GM23248 (cell line): ENCODE data around the gene STAT6. TPM values are rescaled to one million over a fixed set of nuclear protein-coding genes. Genes with fewer than 3 reads are reported as not detected.

Source experiments
- DNase-seq: peaks from one replicate; pipeline ENCODE4 v3.0.0-alpha.2; 2015
- H2AFZ ChIP-seq: fragments of 200-600 bp; sonication (generic); 2 replicates; pipeline ENCODE4 v1.6.1; 2016; ENCODE audit warnings: antibody characterized with exemption
- H3F3A ChIP-seq: fragments of 200-600 bp; sonication (generic); 2 replicates; pipeline ENCODE4 v1.6.1; 2016; ENCODE audit warnings: mild to moderate bottlenecking, antibody characterized with exemption, mixed run types; ENCODE audit not compliant: insufficient read depth
- H3K27ac ChIP-seq: fragments of 200-600 bp; sonication (generic); 2 replicates; pipeline ENCODE4 v1.5.1; 2016; ENCODE audit warnings: mild to moderate bottlenecking
- H3K27me3 ChIP-seq: fragments of 200-600 bp; sonication (generic); replicated peaks from 2 replicates; pipeline ENCODE4 v1.6.1; 2016; ENCODE audit warnings: mild to moderate bottlenecking; ENCODE audit not compliant: insufficient read depth
- H3K36me3 ChIP-seq: fragments of 200-600 bp; sonication (generic); 2 replicates; pipeline ENCODE4 v1.6.1; 2016; ENCODE audit warnings: low read depth, mild to moderate bottlenecking
- H3K4me1 ChIP-seq: fragments of 200-600 bp; sonication (generic); 2 replicates; pipeline ENCODE4 v1.6.1; 2016; ENCODE audit warnings: mild to moderate bottlenecking; ENCODE audit not compliant: insufficient read depth
- H3K4me2 ChIP-seq: fragments of 200-600 bp; sonication (generic); one replicate; pipeline ENCODE4 v1.6.1; 2016; ENCODE audit warnings: mild to moderate bottlenecking; ENCODE audit not compliant: unreplicated experiment
- H3K4me3 ChIP-seq: fragments of 200-600 bp; sonication (generic); 2 replicates; pipeline ENCODE4 v1.5.1; 2016; ENCODE audit warnings: mild to moderate bottlenecking
- H3K79me2 ChIP-seq: fragments of 200-600 bp; sonication (generic); 2 replicates; pipeline ENCODE4 v1.6.1; 2016; ENCODE audit warnings: mild to moderate bottlenecking; ENCODE audit not compliant: insufficient read depth
- H3K9ac ChIP-seq: fragments of 200-600 bp; sonication (generic); 2 replicates; pipeline ENCODE4 v1.6.1; 2016; ENCODE audit warnings: mild to moderate bottlenecking
- H3K9me2 ChIP-seq: fragments of 200-600 bp; sonication (generic); 2 replicates; pipeline ENCODE4 v1.6.1; 2016; ENCODE audit warnings: mixed run types, mild to moderate bottlenecking, moderate library complexity; ENCODE audit not compliant: insufficient read depth
- H3K9me3 ChIP-seq: fragments of 200-600 bp; sonication (generic); one replicate; pipeline ENCODE4 v1.6.1; 2017; ENCODE audit warnings: low read depth
- H4K20me1 ChIP-seq: fragments of 200-600 bp; sonication (generic); 2 replicates; pipeline ENCODE4 v1.6.0; 2016; ENCODE audit not compliant: insufficient read depth
- EZH2 ChIP-seq: fragments of 200-600 bp; sonication (generic); IDR thresholded peaks from 2 replicates; pipeline ENCODE4 v1.6.1; 2018; ENCODE audit warnings: antibody characterized with exemption, mild to moderate bottlenecking; ENCODE audit not compliant: insufficient read depth, poor library complexity, severe bottlenecking
- EZH2phosphoT487 ChIP-seq: fragments of 200-600 bp; sonication (generic); IDR thresholded peaks from 2 replicates; pipeline ENCODE4 v1.6.1; 2018; ENCODE audit warnings: antibody characterized with exemption, moderate library complexity, mild to moderate bottlenecking, low read depth; ENCODE audit not compliant: insufficient read depth
- WGBS, 2 experiments: methylation state at CpG; one replicate each; pipeline ENCODE4 v1.1.6; 2015 to 2017; ENCODE audit warnings: low lambda C conversion rate in 2 of 2, low coverage in 1 of 2; ENCODE audit errors: missing lambda C conversion rate in 2 of 2; 5-methylcytosine and 5-hydroxymethylcytosine counted together
- in situ Hi-C: fragments of 300-500 bp; cut with MboI; formaldehyde crosslinking; loops from 2 replicates; pipeline ENCODE4 v1.15.0; 2020
- polyA plus RNA-seq: library from polyadenylated mRNA; unstranded; fragments of >200 nt; fragmentation: Nextera tagmentation; extraction: Ambion mirVana; gene quantifications from 2 replicates; pipeline ENCODE4 v1.2.1, GENCODE V29; 2016
- total RNA-seq: library from RNA; depleted of rRNA; stranded (reverse); fragments of >200 nt; shearing (Covaris generic); gene quantifications from 2 replicates; pipeline ENCODE4 v1.2.3, GENCODE V29; 2014

Gene STAT6
- total and polyA plus RNA-seq, 2 experiments from 2014 or later = 70.7 to 103 TPM

DNA sequence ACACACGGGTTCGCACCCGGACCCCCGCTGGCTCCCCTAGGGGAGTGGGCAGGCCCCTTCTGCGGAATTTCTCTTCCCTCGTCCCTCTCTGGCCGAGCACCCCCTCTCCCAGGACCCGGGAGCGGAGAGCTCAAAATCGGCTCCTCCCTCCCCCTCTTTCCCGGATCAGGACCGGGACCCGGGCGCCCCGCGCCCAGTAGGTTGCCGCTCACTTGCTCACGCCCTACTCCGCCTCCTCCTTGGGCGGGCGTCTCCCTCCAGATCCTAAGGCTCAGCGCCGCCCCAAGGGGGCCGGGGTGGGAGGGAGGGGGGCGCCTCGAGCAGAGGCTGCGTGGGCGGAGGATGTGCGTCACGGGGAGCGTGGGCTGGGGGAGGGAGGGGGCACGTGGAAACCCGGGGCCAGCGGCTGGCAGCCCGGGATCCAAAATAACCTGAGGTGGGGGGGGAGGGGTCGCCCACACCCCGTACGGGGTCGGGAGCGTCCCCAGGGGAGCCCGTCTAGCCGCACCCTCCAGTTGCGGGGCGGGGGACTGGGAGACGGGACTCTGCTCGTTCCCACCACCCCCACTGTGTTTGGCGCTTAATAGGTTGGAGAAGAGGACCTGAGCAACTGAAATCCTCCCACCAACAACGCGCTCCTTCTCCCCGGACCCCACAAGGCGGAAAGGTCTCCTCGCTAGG lies 24.0 kb downstream of the STAT6 start:
- Histone ChIP-seq H3K36me3 (peaks cover 10% of the 10 kb centered on the region; the same call in 1 of the 2 replicates), H4K20me1 (no peaks in the 10 kb centered on the region), H3K4me2 (peak overlapping the region; percentile 85), H3K9me2 (no peaks in the 10 kb centered on the region), H3K79me2 (peaks cover 30% of the 10 kb centered on the region), H3K9me3 (no peaks in the 10 kb centered on the region), H3K4me1 (peaks cover 15% of the 10 kb centered on the region), H3K9ac (peak overlapping the region; percentile 91), H2AFZ (peak overlapping the region; percentile 68), H3F3A (peaks cover 29% of the 10 kb centered on the region), H3K27me3 (no peaks in the 10 kb centered on the region), H3K27ac (peak overlapping the region; percentile 99), H3K4me3 (peak overlapping the region; percentile 80)
- peak; percentile 97 for DNase-seq
- WGBS, 2 experiments = 1 to 2% methylated on average over 24 to 48 of the region's 52 CpGs
- no peak for TF ChIP-seq EZH2
- no peak for TF ChIP-seq EZH2phosphoT487
- in situ Hi-C loops = no loop called here

DNA sequence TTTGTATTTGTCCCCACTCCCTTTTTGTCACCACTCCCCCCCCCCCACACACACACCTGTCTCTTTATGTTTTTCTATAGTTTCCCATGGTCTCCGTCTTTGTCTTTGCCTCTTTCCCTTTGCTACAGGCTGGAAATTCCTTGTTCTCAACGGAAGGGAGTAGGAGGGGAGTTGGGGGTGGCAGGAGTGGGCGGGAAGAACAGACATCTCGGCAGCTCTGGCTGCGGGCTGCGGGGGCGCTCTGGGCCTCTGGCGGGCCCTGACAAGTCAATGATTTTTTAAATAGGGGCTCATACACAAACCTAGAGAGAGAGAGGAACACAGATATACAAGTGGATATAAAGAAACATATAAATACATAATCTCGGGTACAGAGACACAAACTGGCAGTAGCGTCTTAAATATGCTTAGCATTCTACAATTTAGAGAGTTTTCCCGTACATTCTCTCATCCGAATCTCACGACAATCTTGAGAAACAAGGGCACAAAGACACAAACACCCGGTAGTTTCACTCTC lies 24.6 kb downstream of the STAT6 start:
- DNase-seq = peak; percentile 78
- Histone ChIP-seq H3K4me1 (peaks cover 11% of the 10 kb centered on the region), H3K4me3 (peak overlapping the region; percentile 80), H3K36me3 (peaks cover 4% of the 10 kb centered on the region; the same call in 1 of the 2 replicates), H3K27ac (peak overlapping the region; percentile 99), H4K20me1 (no peaks in the 10 kb centered on the region), H3K27me3 (no peaks in the 10 kb centered on the region), H3F3A (peaks cover 29% of the 10 kb centered on the region), H3K9ac (peak overlapping the region; percentile 91), H3K79me2 (peaks cover 24% of the 10 kb centered on the region), H3K9me2 (no peaks in the 10 kb centered on the region), H2AFZ (peak overlapping the region; percentile 68), H3K9me3 (no peaks in the 10 kb centered on the region), H3K4me2 (peak overlapping the region; percentile 85)
- in situ Hi-C loops = no loop called here
- TF ChIP-seq EZH2 (no peak), EZH2phosphoT487 (no peak)
- 0 to 1% methylated on average over 14 of the region's 14 CpGs for WGBS, 2 experiments

DNA sequence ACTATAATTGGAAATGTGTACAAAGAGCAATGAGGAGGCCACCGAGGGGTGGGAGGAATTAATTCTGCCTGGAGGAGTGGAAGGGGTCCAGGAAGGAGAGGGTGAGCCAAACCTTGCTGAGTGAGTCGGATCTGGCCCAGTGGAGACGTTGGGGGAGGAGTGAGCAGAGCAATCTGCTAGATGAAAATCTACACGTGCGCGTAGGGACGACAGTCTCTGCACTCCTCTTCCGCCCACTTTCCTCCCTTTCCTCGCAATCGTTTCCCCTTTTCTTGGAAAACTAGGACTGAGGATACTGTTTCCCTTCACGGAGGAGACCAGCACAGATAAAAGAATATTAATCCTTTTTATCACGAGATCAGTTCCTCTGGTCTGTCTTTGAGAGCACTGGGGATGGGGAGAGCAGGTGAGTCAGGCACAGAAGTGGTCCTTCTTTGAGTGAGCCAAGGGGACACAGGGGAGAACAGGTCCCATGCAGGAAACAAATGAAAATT lies 25.1 kb downstream of the STAT6 start:
- peaks cover 11% of the 10 kb centered on the region for H3K4me1 ChIP-seq
- no peak for TF ChIP-seq EZH2phosphoT487
- TF ChIP-seq EZH2 = no peak
- WGBS, 2 experiments = 1 to 9% methylated on average over 12 of the region's 12 CpGs

DNA sequence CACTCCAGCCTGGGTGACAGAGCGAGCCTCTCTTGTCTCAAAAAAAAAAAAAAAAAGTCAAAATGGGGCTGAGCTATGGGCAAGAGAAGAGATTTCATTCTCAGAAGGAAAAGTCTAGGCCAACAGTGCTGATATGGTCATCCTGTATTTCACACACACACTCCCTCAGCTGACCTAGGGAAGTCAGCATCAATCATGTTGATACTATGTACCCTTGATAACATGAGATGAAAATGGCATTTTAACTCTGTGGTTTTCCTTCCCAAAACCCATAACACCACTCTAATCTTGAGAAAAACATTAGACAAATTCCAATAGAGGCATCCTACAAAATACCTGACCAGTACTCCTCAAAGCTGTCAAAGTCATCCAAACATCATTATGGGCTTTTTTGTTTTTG lies 30.3 kb downstream of the STAT6 start:
- H4K20me1 ChIP-seq = no peaks in the 10 kb centered on the region
- no peak overlapping the region for H3K27ac ChIP-seq
- no peak overlapping the region for H2AFZ ChIP-seq
- H3K9me2 ChIP-seq = no peaks in the 10 kb centered on the region
- TF ChIP-seq EZH2phosphoT487 (no peak), EZH2 (no peak)
- H3K79me2 ChIP-seq = peaks cover 17% of the 10 kb centered on the region
- H3K4me1 ChIP-seq = peaks cover 18% of the 10 kb centered on the region
- H3K4me2 ChIP-seq = no peak overlapping the region
- no peaks in the 10 kb centered on the region for H3K36me3 ChIP-seq
- no peak overlapping the region for H3K4me3 ChIP-seq
- peaks cover 29% of the 10 kb centered on the region for H3F3A ChIP-seq
- 93 to 100% methylated on average over 1 of the region's 1 CpG for WGBS, 2 experiments
- DNase-seq = no peak
- no peak overlapping the region for H3K9ac ChIP-seq
- no peaks in the 10 kb centered on the region for H3K27me3 ChIP-seq
- H3K9me3 ChIP-seq = no peaks in the 10 kb centered on the region
- in situ Hi-C loops = no loop called here

More for the DNA sequence above, 25.1 kb downstream of the STAT6 start:
- H3K27me3 ChIP-seq = no peaks in the 10 kb centered on the region
- no peaks in the 10 kb centered on the region; the same call in 1 of the 2 replicates for H3K36me3 ChIP-seq
- peak overlapping the region; percentile 99 for H3K27ac ChIP-seq
- peak overlapping the region; percentile 85 for H3K4me2 ChIP-seq
- H3K9me3 ChIP-seq = no peaks in the 10 kb centered on the region
- no peaks in the 10 kb centered on the region for H4K20me1 ChIP-seq
- peak; percentile 81 for DNase-seq
- H3F3A ChIP-seq = peaks cover 29% of the 10 kb centered on the region
- peak overlapping the region; percentile 80 for H3K4me3 ChIP-seq
- in situ Hi-C loops = no loop called here
- H3K9ac ChIP-seq = peak overlapping the region; percentile 91
- H3K9me2 ChIP-seq = no peaks in the 10 kb centered on the region
- H2AFZ ChIP-seq = peak overlapping the region; percentile 68
- peaks cover 19% of the 10 kb centered on the region for H3K79me2 ChIP-seq
